Hepatocyte (in vitro differentiated cells): ENCODE data around the gene LRRC46. TPM values are rescaled to one million over a fixed set of nuclear protein-coding genes. Genes with fewer than 3 reads are reported as not detected.

Experiments used
- DNase-seq: peaks from one replicate; pipeline ENCODE4 v3.0.0-alpha.2; 2016; ENCODE audit warnings: low spot score
- H2AFZ ChIP-seq: fragments of 200-600 bp; sonication (generic); 2 replicates; pipeline ENCODE4 v1.6.0; 2016; ENCODE audit warnings: antibody characterized with exemption, mild to moderate bottlenecking
- H3K27ac ChIP-seq: fragments of 200-600 bp; sonication (generic); 2 replicates; pipeline ENCODE4 v1.5.1; 2016; ENCODE audit warnings: mild to moderate bottlenecking
- H3K27me3 ChIP-seq: fragments of 200-600 bp; sonication (generic); 2 replicates; pipeline ENCODE4 v1.6.1; 2016
- H3K36me3 ChIP-seq: fragments of 200-600 bp; sonication (generic); replicated peaks from 2 replicates; pipeline ENCODE4 v1.5.1; 2016; ENCODE audit warnings: low read depth; ENCODE audit not compliant: insufficient read depth
- H3K4me1 ChIP-seq: fragments of 200-600 bp; sonication (generic); 2 replicates; pipeline ENCODE4 v1.5.1; 2016; ENCODE audit warnings: mild to moderate bottlenecking, moderate library complexity; ENCODE audit not compliant: insufficient read depth
- H3K4me2 ChIP-seq: fragments of 200-600 bp; sonication (generic); 2 replicates; pipeline ENCODE4 v1.6.0; 2016
- H3K4me3 ChIP-seq: fragments of 200-600 bp; sonication (generic); 2 replicates; pipeline ENCODE4 v1.5.1; 2016; ENCODE audit warnings: mild to moderate bottlenecking
- H3K79me2 ChIP-seq: fragments of 200-600 bp; sonication (generic); 2 replicates; pipeline ENCODE4 v1.6.0; 2017; ENCODE audit warnings: mild to moderate bottlenecking
- H3K9me2 ChIP-seq: fragments of 200-600 bp; sonication (generic); replicated peaks from 2 replicates; pipeline ENCODE4 v1.6.0; 2017; ENCODE audit warnings: mild to moderate bottlenecking; ENCODE audit not compliant: insufficient read depth
- H3K9me3 ChIP-seq: fragments of 200-600 bp; sonication (generic); 2 replicates; pipeline ENCODE4 v1.5.1; 2016; ENCODE audit warnings: low read depth, mild to moderate bottlenecking
- H4K20me1 ChIP-seq: fragments of 200-600 bp; sonication (generic); 2 replicates; pipeline ENCODE4 v1.6.0; 2016; ENCODE audit warnings: mild to moderate bottlenecking; ENCODE audit not compliant: insufficient read depth, poor library complexity, severe bottlenecking
- CTCF ChIP-seq: fragments of 200-600 bp; sonication (generic); IDR thresholded peaks from 2 replicates; pipeline ENCODE4 v1.5.1; 2016; ENCODE audit warnings: antibody characterized with exemption, mild to moderate bottlenecking; ENCODE audit not compliant: poor library complexity
- EZH2 ChIP-seq: fragments of 200-600 bp; sonication (generic); IDR thresholded peaks from 2 replicates; pipeline ENCODE4 v1.6.1; 2016; ENCODE audit warnings: antibody characterized with exemption, mild to moderate bottlenecking, borderline replicate concordance
- EZH2phosphoT487 ChIP-seq: fragments of 200-600 bp; sonication (generic); IDR thresholded peaks from one replicate; pipeline ENCODE4 v1.6.1; 2018; ENCODE audit warnings: antibody characterized with exemption, mild to moderate bottlenecking, low read depth, moderate library complexity; ENCODE audit not compliant: unreplicated experiment, severe bottlenecking
- WGBS: methylation state at CpG from one replicate; pipeline ENCODE4 v1.1.6; 2016; ENCODE audit warnings: low lambda C conversion rate; ENCODE audit errors: missing lambda C conversion rate; 5-methylcytosine and 5-hydroxymethylcytosine counted together
- polyA plus RNA-seq: library from polyadenylated mRNA; unstranded; fragments of >200 nt; fragmentation: Nextera tagmentation; extraction: Ambion mirVana; gene quantifications from 2 replicates; pipeline ENCODE4 v1.2.1, GENCODE V29; 2016
- total RNA-seq: library from RNA; depleted of rRNA; stranded (reverse); fragments of >200 nt; gene quantifications from 2 replicates; pipeline ENCODE4 v1.2.3, GENCODE V29; 2014

LRRC46 gene
- total and polyA plus RNA-seq, 2 experiments from 2014 or later = 0.83 TPM; not detected in 1

GRCh38 chr17:47802341-47803022 lies 29.0 kb upstream of the LRRC46 start:
- no peaks in the 10 kb centered on the region for H3K79me2 ChIP-seq
- no peaks in the 10 kb centered on the region for H3K9me3 ChIP-seq
- no peaks in the 10 kb centered on the region for H3K4me1 ChIP-seq
- H2AFZ ChIP-seq = no peak overlapping the region
- H3K27me3 ChIP-seq = peaks cover 6% of the 10 kb centered on the region
- H3K36me3 ChIP-seq = no peaks in the 10 kb centered on the region
- peak; percentile 83 for DNase-seq
- H3K4me3 ChIP-seq = no peak overlapping the region
- no peak overlapping the region for H3K27ac ChIP-seq
- no peak overlapping the region for H3K4me2 ChIP-seq
- H4K20me1 ChIP-seq = no peaks in the 10 kb centered on the region
- H3K9me2 ChIP-seq = no peaks in the 10 kb centered on the region
- TF ChIP-seq CTCF (peak; percentile 64), EZH2phosphoT487 (no peak)
- 34% methylated on average over 9 of the region's 9 CpGs for WGBS

- Histone ChIP-seq H3K4me1 (no peaks in the 10 kb centered on the region), H3K9me3 (no peaks in the 10 kb centered on the region), H3K4me2 (no peak overlapping the region), H2AFZ (no peak overlapping the region), H4K20me1 (no peaks in the 10 kb centered on the region), H3K36me3 (no peaks in the 10 kb centered on the region), H3K27ac (no peak overlapping the region), H3K9me2 (no peaks in the 10 kb centered on the region), H3K79me2 (no peaks in the 10 kb centered on the region), H3K27me3 (peaks cover 6% of the 10 kb centered on the region), H3K4me3 (no peak overlapping the region)
- no peak for TF ChIP-seq CTCF
- TF ChIP-seq EZH2 = no peak
- no peak for TF ChIP-seq EZH2phosphoT487
- no peak for DNase-seq
- WGBS = 60% methylated on average over 5 of the region's 5 CpGs
Observed at GRCh38 chr17:47803201-47803600, 28.3 kb upstream of the LRRC46 start.

- Histone ChIP-seq H3K4me3 (no peak overlapping the region), H3K4me2 (no peak overlapping the region), H3K27me3 (peaks cover 6% of the 10 kb centered on the region), H3K9me2 (no peaks in the 10 kb centered on the region), H3K4me1 (no peaks in the 10 kb centered on the region), H3K36me3 (no peaks in the 10 kb centered on the region), H4K20me1 (no peaks in the 10 kb centered on the region), H3K79me2 (no peaks in the 10 kb centered on the region), H2AFZ (no peak overlapping the region), H3K9me3 (no peaks in the 10 kb centered on the region), H3K27ac (no peak overlapping the region)
- no peak for DNase-seq
- 69% methylated on average over 6 of the region's 6 CpGs for WGBS
- TF ChIP-seq EZH2phosphoT487 (no peak), EZH2 (no peak), CTCF (no peak)
Observed at GRCh38 chr17:47803751-47804150, 27.7 kb upstream of the LRRC46 start.

GRCh38 chr17:47804461-47804860 lies 27.0 kb upstream of the LRRC46 start:
- peaks cover 6% of the 10 kb centered on the region for H3K27me3 ChIP-seq
- DNase-seq = no peak
- H3K9me2 ChIP-seq = no peaks in the 10 kb centered on the region
- H3K27ac ChIP-seq = no peak overlapping the region
- 69% methylated on average over 3 of the region's 3 CpGs for WGBS
- TF ChIP-seq EZH2 (no peak), CTCF (no peak)
- H4K20me1 ChIP-seq = no peaks in the 10 kb centered on the region
- H2AFZ ChIP-seq = no peak overlapping the region
- peaks cover 6% of the 10 kb centered on the region for H3K4me1 ChIP-seq
- no peak overlapping the region for H3K4me3 ChIP-seq
- H3K4me2 ChIP-seq = no peak overlapping the region
- H3K79me2 ChIP-seq = no peaks in the 10 kb centered on the region
- H3K9me3 ChIP-seq = no peaks in the 10 kb centered on the region
- H3K36me3 ChIP-seq = no peaks in the 10 kb centered on the region
